GM23338 (cell line): ENCODE results near the gene CIAO3.

ENCODE experiments used
- CREB1 ChIP-seq: fragments of 250-450 bp; sonication (Bioruptor Pico); IDR thresholded peaks from 2 replicates; pipeline ENCODE4 v1.5.0; 2020; ENCODE audit warnings: low read depth, mild to moderate bottlenecking, moderate library complexity
- CTCF ChIP-seq, 2 experiments: fragments of 200-600 bp in 1 of 2; sonication (generic) in 1 of 2; conservative IDR thresholded peaks; 2 replicates each; pipeline versions ENCODE4 v1.5.1 to v1.6.1; 2016 to 2017; ENCODE audit warnings: antibody characterized with exemption in 2 of 2, low read depth in 2 of 2, mild to moderate bottlenecking in 2 of 2, moderate library complexity in 1 of 2
- EZH2 ChIP-seq: fragments of 200-600 bp; sonication (generic); IDR thresholded peaks from one replicate; pipeline ENCODE4 v1.8.0; 2017; ENCODE audit warnings: antibody characterized with exemption, mild to moderate bottlenecking, low read depth; ENCODE audit not compliant: unreplicated experiment
- EZH2phosphoT487 ChIP-seq: fragments of 200-600 bp; sonication (generic); IDR thresholded peaks from one replicate; pipeline ENCODE4 v1.8.1; 2018; ENCODE audit warnings: antibody characterized with exemption; ENCODE audit not compliant: unreplicated experiment
- JUNB ChIP-seq: IDR thresholded peaks from one replicate; pipeline ENCODE4 v1.6.1; 2016; ENCODE audit warnings: antibody characterized with exemption; ENCODE audit not compliant: unreplicated experiment
- NANOG ChIP-seq: IDR thresholded peaks from 2 replicates; pipeline ENCODE4 v1.6.1; 2016; ENCODE audit warnings: antibody characterized with exemption, borderline replicate concordance
- POLR2AphosphoS5 ChIP-seq: IDR thresholded peaks from 2 replicates; pipeline ENCODE4 v1.6.1; 2016; ENCODE audit warnings: antibody characterized with exemption, low read depth
- REST ChIP-seq: IDR thresholded peaks from one replicate; pipeline ENCODE4 v1.6.1; 2018; ENCODE audit warnings: antibody characterized with exemption; ENCODE audit not compliant: unreplicated experiment
- ZNF462 ChIP-seq: fragments of 250-450 bp; sonication (Bioruptor Pico); IDR thresholded peaks from 2 replicates; pipeline ENCODE4 v1.5.0; 2020; ENCODE audit warnings: mild to moderate bottlenecking, moderate library complexity

GRCh38 chr16:777826-778225, 37.0 kb upstream of the CIAO3 start:
- no peak for TF ChIP-seq CTCF (conservative IDR thresholded peaks at IDR 0.05; ENCODE audit: low read depth in 2 of 2)
- TF ChIP-seq JUNB = no peak
- TF ChIP-seq POLR2AphosphoS5 = no peak
- no peak for TF ChIP-seq EZH2
- no peak for TF ChIP-seq REST
- no peak for TF ChIP-seq EZH2phosphoT487
- TF ChIP-seq CREB1 (CRISPR knock-in tag) = no peak
- no peak for TF ChIP-seq NANOG
- no peak for TF ChIP-seq ZNF462 (CRISPR knock-in tag)
